NCI-H2196 treated with DMSO at 0.1 percent for 48 hours (cell line): Measurements from ENCODE around the gene POMGNT1.

Experiments
- DNase-seq: peaks from one replicate; lab custom pipeline; 2025; ENCODE audit not compliant: unreplicated experiment; lab: John Stamatoyannopoulos, UW

The POMGNT1 gene

DNA sequence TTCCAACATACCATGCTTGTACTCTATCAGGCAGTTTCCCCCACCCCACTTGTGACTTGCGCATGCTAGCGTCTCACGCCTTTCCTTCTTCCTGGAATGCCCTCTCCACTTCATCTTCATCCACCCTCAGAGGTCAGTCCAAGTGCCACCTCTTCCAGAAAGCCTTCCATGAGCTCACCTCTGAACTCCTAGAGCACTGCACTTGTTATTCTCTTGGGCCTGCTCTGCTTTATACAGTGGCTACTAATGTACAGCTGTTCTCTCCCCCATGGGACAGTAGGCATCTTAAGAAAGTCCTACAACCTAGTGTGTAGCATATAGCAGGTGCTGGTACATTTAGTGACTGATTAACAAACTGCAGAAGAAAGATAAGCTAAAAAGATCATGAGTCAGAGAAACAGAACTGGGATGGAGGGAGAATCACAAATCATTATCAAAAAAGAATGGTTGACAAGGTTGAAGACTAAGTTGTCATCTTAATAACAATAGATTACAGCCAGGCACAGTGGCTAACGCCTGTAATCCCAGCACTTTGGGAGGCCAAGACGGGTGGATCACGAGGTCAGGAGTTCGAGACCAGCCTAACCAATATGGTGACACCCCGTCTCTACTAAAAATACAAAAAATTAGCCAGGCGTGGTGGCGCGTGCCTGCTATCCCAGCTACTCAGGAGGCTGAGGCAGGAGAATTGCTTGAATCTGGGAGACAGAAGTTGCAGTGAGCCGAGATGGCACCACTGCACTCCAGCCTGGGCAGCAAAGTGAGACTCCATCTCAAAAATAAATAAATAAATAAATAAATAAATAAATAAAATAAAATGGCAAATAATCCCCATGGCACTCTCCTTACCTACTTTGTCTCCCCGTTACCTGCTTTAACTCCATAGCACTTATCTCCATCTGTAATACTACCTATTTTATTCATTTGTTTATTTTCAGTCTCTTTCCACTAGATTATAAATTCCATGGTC, 39.6 kb downstream of the POMGNT1 start:
- DNase-seq, result no peak

DNA sequence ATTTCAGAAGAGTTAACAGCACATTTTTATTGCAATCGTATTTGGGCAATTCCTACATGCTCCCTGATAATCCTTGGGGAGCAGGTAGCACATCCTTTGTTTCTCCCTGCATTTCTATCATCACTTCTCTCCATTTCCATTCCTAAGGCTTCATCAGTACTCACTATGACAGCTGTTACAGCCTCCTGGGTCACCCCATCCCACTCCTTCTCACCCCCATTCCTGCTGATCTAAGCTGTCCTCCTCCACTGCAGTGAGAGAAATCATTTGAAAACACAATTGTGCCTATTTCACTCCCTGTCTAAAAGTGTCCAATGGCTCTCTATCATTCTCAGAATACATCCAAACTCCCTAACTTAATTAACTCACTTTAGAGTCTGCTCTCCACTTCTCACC, 40.3 kb downstream of the POMGNT1 start:
- DNase-seq, result no peak

DNA sequence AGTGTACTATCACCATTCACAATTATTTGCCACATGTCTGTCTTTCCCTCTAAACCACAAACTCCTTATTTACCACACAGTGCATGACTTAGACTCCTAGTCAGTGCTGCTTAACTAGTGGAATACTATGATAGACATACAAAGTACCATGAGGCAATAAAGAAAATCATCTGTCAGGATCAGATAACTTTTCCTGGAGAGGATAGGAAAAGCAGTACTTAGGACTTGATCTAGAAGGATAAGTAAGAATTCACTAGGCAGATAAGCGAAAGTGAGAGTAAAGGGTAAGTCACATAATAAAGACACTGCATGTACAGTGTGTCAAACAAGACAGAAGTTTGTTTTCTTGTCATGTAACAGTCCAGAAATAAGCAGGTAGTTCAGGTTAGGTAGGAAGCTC, 44.5 kb downstream of the POMGNT1 start:
- DNase-seq, result no peak

- no peak for DNase-seq
These were observed 45.0 kb downstream of the POMGNT1 start for GRCh38 chr1:46153228-46153627.

- no peak for DNase-seq
These were observed 46.2 kb downstream of the POMGNT1 start for GRCh38 chr1:46152016-46152415.

DNA sequence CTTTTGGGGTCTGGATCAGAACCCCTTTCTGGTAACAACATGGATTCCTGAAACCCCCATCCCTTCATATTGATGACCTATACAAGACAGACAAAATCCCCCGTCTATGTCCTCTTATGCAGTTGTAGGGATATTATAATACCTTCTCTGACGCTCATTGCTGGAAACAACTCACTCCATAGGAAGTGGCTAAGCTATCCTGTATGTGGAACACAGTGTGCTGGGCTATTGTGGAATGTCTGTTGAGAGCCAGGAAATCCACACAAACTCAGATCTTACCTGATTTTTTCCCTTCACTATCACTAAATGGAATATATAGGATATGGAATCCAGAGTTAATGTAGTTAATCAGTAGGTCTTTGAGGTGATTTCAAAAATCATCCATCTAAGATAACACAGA, 48.1 kb downstream of the POMGNT1 start:
- DNase-seq, result no peak

GRCh38 chr1:46148318-46148717, 49.9 kb downstream of the POMGNT1 start:
- DNase-seq, result no peak
